Measurements from ENCODE around the gene ACOX1.

ACOX1 gene

GRCh38 chr17:75895370-75896155, 83.4 kb downstream of the ACOX1 start:
- Histone ChIP-seq H3K27ac (peak overlapping the region; percentile 96), H3K4me3 (ENCODE audit: low read depth, low read length) (peak overlapping the region; percentile 69), H3K36me3 (peaks cover 43% of the 10 kb centered on the region), H3K9me3 (ENCODE audit: severe bottlenecking) (no peaks in the 10 kb centered on the region), H3K27me3 (ENCODE audit: insufficient read depth, low read depth, severe bottlenecking) (no peaks in the 10 kb centered on the region)
- DNase-seq, result peak; percentile 66
- TF ChIP-seq CTCF (IDR thresholded peaks at IDR 0.05; ENCODE audit: low read depth, low read length), result peak; percentile 69

GRCh38 chr17:75894049-75894733, 84.8 kb downstream of the ACOX1 start:
- no peak overlapping the region for H3K4me3 ChIP-seq (ENCODE audit: low read depth, low read length)
- H3K36me3 ChIP-seq, result peaks cover 42% of the 10 kb centered on the region
- peak; percentile 63 for DNase-seq
- TF ChIP-seq CTCF (IDR thresholded peaks at IDR 0.05; ENCODE audit: low read depth, low read length), result no peak
- no peaks in the 10 kb centered on the region for H3K27me3 ChIP-seq (ENCODE audit: insufficient read depth, low read depth, severe bottlenecking)
- peak overlapping the region; percentile 95 for H3K27ac ChIP-seq
- no peaks in the 10 kb centered on the region for H3K9me3 ChIP-seq (ENCODE audit: severe bottlenecking)

- peaks cover 36% of the 10 kb centered on the region for H3K36me3 ChIP-seq
- H3K27ac ChIP-seq, result peak overlapping the region; percentile 95
- no peaks in the 10 kb centered on the region for H3K9me3 ChIP-seq (ENCODE audit: severe bottlenecking)
- no peak overlapping the region for H3K4me3 ChIP-seq (ENCODE audit: low read depth, low read length)
- H3K27me3 ChIP-seq (ENCODE audit: insufficient read depth, low read depth, severe bottlenecking), result no peaks in the 10 kb centered on the region
- DNase-seq, result no peak
- no peak for TF ChIP-seq CTCF (IDR thresholded peaks at IDR 0.05; ENCODE audit: low read depth, low read length)
These were observed 85.5 kb downstream of the ACOX1 start for GRCh38 chr17:75893305-75894048.

- DNase-seq, result peak; percentile 69
- H3K27me3 ChIP-seq (ENCODE audit: insufficient read depth, low read depth, severe bottlenecking), result no peaks in the 10 kb centered on the region
- no peak overlapping the region for H3K4me3 ChIP-seq (ENCODE audit: low read depth, low read length)
- peaks cover 28% of the 10 kb centered on the region for H3K36me3 ChIP-seq
- H3K27ac ChIP-seq, result peak overlapping the region; percentile 95
- no peaks in the 10 kb centered on the region for H3K9me3 ChIP-seq (ENCODE audit: severe bottlenecking)
- no peak for TF ChIP-seq CTCF (IDR thresholded peaks at IDR 0.05; ENCODE audit: low read depth, low read length)
These were observed 86.3 kb downstream of the ACOX1 start for GRCh38 chr17:75892556-75893224.

GRCh38 chr17:75891605-75892555, 87.1 kb downstream of the ACOX1 start:
- Histone ChIP-seq H3K27me3 (ENCODE audit: insufficient read depth, low read depth, severe bottlenecking) (no peaks in the 10 kb centered on the region), H3K9me3 (ENCODE audit: severe bottlenecking) (no peaks in the 10 kb centered on the region), H3K4me3 (ENCODE audit: low read depth, low read length) (no peak overlapping the region), H3K27ac (peak overlapping the region; percentile 95), H3K36me3 (peaks cover 23% of the 10 kb centered on the region)
- peak; percentile 50 for DNase-seq
- TF ChIP-seq CTCF (IDR thresholded peaks at IDR 0.05; ENCODE audit: low read depth, low read length), result 0 out of 2 replicates have a peak, but pooled peaks have one; percentile 26

All from WERI-Rb-1 (cell line).